ENCODE measurements around the gene MSLN.

Gene MSLN

GRCh38 chr16:793414-793813 is 32.9 kb downstream of the MSLN start:
- DNase-seq (ENCODE audit: low read depth) = no peak

GRCh38 chr16:794091-794822 is 33.7 kb downstream of the MSLN start:
- DNase-seq (ENCODE audit: low read depth) = no peak

GRCh38 chr16:794853-795466 is 34.4 kb downstream of the MSLN start:
- DNase-seq (ENCODE audit: low read depth) = no peak

GRCh38 chr16:795580-796229 is 35.2 kb downstream of the MSLN start:
- DNase-seq (ENCODE audit: low read depth) = no peak

GRCh38 chr16:796296-797119 is 36.0 kb downstream of the MSLN start:
- no peak for DNase-seq (ENCODE audit: low read depth)

- no peak for DNase-seq (ENCODE audit: low read depth)
These were observed 36.5 kb downstream of the MSLN start for GRCh38 chr16:797120-797420.

- no peak for DNase-seq (ENCODE audit: low read depth)
These were observed 37.2 kb downstream of the MSLN start for GRCh38 chr16:797686-798085.

- DNase-seq (ENCODE audit: low read depth) = no peak
These were observed 38.1 kb downstream of the MSLN start for GRCh38 chr16:798666-799065.

- DNase-seq (ENCODE audit: low read depth) = no peak
These were observed 38.8 kb downstream of the MSLN start for GRCh38 chr16:799111-799947.

- DNase-seq (ENCODE audit: low read depth) = no peak
These were observed 39.7 kb downstream of the MSLN start, which contains the start of gene GNG13 for GRCh38 chr16:799948-800833. Gene GNG13 (minus strand): TSS chr16:800734. CDS start chr16:799077, 1,657 bp downstream.

GRCh38 chr16:800834-801511 is 40.4 kb downstream of the MSLN start:
- no peak for DNase-seq (ENCODE audit: low read depth)

GRCh38 chr16:801584-802363 is 41.2 kb downstream of the MSLN start:
- no peak for DNase-seq (ENCODE audit: low read depth)

GRCh38 chr16:802461-802860 is 41.9 kb downstream of the MSLN start:
- no peak for DNase-seq (ENCODE audit: low read depth)

GRCh38 chr16:802914-803753 is 42.6 kb downstream of the MSLN start:
- no peak for DNase-seq (ENCODE audit: low read depth)

GRCh38 chr16:803754-804080 is 43.2 kb downstream of the MSLN start:
- DNase-seq (ENCODE audit: low read depth) = no peak

- DNase-seq (ENCODE audit: low read depth) = no peak
These were observed 43.9 kb downstream of the MSLN start for GRCh38 chr16:804193-805048.

GRCh38 chr16:805474-805873 is 44.9 kb downstream of the MSLN start:
- no peak for DNase-seq (ENCODE audit: low read depth)
